ENCODE results near the gene SGO1.

Gene SGO1

DNA sequence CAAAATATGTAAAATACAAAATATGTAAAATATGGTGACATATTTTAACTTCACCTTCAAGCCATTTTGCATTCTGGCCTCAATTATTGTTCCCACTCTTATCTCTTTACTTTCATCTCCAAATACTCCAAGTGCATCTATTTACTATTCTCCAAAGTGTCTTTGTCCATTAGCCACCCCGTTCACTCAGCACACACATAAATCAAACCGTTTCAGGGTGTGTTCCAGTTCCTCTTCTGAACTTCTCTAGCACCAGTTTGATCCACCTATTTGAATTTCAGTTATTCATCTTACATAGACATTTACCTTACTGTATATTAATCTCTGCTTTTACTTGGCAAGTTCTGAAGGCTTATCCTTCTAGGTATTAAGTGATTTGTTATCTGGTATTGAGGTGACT lies 45.1 kb downstream of the SGO1 start:
- no peak overlapping the region for H3K4me3 Mint-ChIP-seq
- H3K27ac Mint-ChIP-seq, result peak overlapping the region; percentile 6
- DNase-seq (ENCODE audit: low spot score in 2 of 2) (no peak), ATAC-seq (no peak)
- H3K36me3 Mint-ChIP-seq, result peaks cover 99% of the 10 kb centered on the region
- H3K9me3 Mint-ChIP-seq, result no peaks in the 10 kb centered on the region
- peaks cover under 1% of the 10 kb centered on the region for H3K4me1 Mint-ChIP-seq

DNA sequence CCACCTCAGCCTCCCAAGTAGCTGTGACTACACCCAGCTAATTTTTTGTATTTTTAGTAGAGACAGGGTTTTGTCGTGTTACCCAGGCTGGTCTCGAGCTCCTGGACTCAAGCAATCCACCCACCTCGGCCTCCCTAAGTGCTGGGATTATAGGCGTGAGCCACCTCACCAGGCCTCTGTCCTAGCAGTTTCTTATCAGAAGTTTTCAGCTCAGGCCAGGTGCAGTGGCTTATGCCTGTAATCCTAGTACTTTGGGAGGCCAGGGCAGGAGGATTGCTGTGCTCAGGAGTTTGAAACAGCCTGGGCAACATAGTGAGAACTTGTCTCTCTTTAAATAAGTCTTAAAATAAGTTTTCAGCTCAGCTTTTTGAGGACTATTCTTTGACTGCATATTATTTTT lies 48.4 kb downstream of the SGO1 start:
- no peak for ATAC-seq
- no peaks in the 10 kb centered on the region for H3K9me3 Mint-ChIP-seq
- no peak overlapping the region for H3K27ac Mint-ChIP-seq
- no peak for DNase-seq (ENCODE audit: low spot score in 2 of 2)
- peaks cover 100% of the 10 kb centered on the region for H3K36me3 Mint-ChIP-seq
- H3K4me3 Mint-ChIP-seq, result no peak overlapping the region
- peaks cover 6% of the 10 kb centered on the region for H3K4me1 Mint-ChIP-seq

DNA sequence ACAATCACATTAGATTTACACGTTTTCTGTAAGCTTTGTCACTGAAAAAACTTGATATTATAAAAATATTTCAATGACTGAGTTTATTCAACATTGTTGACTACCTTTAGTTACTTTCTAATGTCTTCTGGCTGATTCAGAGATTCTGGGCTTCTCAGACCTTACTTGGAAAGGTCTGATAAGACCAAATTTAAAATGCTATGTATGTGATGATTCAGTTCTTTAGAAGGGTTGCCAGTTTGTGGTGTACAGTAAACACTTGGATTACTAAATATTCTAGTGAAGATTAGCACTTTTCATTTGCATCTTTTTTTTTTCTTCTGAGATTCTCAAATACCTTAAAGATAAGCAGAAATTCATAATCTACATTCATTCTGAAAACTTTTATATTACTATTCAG lies 49.8 kb downstream of the SGO1 start:
- ATAC-seq (peak; percentile 53), DNase-seq (ENCODE audit: low spot score in 2 of 2) (no peak)
- no peak overlapping the region for H3K4me3 Mint-ChIP-seq
- peaks cover 100% of the 10 kb centered on the region for H3K36me3 Mint-ChIP-seq
- H3K4me1 Mint-ChIP-seq, result peaks cover 6% of the 10 kb centered on the region
- H3K9me3 Mint-ChIP-seq, result no peaks in the 10 kb centered on the region
- H3K27ac Mint-ChIP-seq, result peak overlapping the region; percentile 55

DNA sequence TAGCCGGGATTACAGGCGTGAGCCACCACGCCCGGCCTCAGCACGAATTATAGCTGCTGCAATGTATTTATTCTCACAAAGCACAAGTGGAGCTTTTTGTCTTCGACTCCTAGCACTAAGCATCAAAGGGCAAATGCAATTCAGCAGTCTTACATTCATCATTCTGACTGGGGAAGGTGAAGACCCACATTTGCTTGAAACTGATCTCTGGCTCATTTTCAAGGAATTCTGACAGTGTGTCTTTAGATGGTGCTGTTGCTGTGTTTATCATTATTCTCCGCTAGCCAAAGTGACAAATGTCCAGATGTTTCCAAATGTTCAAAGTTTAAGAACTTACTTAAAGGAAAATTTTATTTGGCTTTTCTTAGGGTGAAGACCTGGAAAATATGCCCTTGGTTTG lies 55.9 kb downstream of the SGO1 start:
- DNase-seq (ENCODE audit: low spot score in 2 of 2) (no peak), ATAC-seq (no peak)
- H3K27ac Mint-ChIP-seq, result peak overlapping the region; percentile 71
- peaks cover 8% of the 10 kb centered on the region for H3K4me1 Mint-ChIP-seq
- H3K36me3 Mint-ChIP-seq, result peaks cover 100% of the 10 kb centered on the region
- no peaks in the 10 kb centered on the region for H3K9me3 Mint-ChIP-seq
- H3K4me3 Mint-ChIP-seq, result no peak overlapping the region

DNA sequence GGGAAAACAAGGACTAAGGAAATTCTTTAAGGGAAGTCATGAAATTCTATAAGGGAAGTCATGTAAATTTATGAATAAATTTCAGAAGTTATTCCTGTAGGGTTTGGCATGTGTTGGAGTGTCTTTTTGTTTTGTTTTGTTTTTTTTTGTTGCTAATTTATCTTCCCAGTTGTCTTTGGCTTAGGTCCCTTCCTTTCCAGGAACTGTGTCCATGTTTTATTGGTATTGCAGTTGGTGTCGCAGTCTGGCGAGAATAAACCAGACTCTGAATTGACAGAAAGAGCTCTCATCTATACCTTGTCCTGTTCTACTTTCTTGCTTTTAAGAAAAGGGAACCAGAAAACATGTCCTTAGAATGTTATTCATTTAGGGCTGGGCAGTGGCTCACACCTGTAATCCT lies 57.6 kb downstream of the SGO1 start:
- H3K36me3 Mint-ChIP-seq, result peaks cover 100% of the 10 kb centered on the region
- H3K4me1 Mint-ChIP-seq, result peaks cover 8% of the 10 kb centered on the region
- DNase-seq (ENCODE audit: low spot score in 2 of 2) (no peak), ATAC-seq (no peak)
- peak overlapping the region; percentile 58 for H3K27ac Mint-ChIP-seq
- H3K9me3 Mint-ChIP-seq, result no peaks in the 10 kb centered on the region
- no peak overlapping the region for H3K4me3 Mint-ChIP-seq

DNA sequence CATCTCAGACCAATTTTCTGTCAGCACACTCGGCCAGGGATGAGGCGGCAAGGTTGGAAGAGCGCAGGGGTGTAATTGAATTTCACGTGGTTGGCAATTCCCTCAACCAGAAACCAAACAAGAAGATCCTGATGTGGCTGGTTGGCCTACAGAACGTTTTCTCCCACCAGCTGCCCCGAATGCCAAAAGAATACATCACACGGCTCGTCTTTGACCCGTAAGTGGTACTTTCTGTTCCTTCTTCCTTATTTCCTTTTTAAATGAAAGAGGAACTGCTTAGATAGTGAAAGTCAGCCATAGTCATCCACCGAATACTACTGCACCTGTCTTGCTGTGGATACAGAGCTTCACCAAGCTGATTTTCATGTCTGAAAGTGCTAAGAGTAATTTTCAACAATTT lies 60.1 kb downstream of the SGO1 start:
- H3K9me3 Mint-ChIP-seq, result no peaks in the 10 kb centered on the region
- peak overlapping the region; percentile 41 for H3K27ac Mint-ChIP-seq
- ATAC-seq, result no peak
- H3K36me3 Mint-ChIP-seq, result peaks cover 100% of the 10 kb centered on the region
- peaks cover 8% of the 10 kb centered on the region for H3K4me1 Mint-ChIP-seq
- DNase-seq (ENCODE audit: low spot score in 2 of 2), result no peak
- H3K4me3 Mint-ChIP-seq, result no peak overlapping the region

DNA sequence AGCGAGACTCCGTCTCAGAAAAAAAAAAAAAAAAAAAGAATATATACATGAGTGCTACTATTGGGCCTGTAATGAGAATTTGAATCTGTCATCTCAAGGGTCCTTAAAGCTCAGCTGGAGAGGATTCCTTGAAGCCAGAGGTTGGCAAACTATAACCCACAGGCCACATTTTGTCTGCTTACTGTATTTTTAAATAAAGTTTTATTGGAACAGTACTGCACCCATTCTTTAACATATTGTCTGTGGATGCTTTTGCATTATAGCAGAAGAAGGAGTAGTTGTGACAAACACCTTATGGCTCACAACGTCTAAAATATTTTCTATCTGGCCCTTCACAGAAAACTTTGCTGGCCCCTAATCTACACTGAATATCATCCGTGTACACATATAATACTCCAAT lies 60.7 kb downstream of the SGO1 start:
- Mint-ChIP-seq H3K27ac (peak overlapping the region; percentile 41), H3K9me3 (no peaks in the 10 kb centered on the region), H3K36me3 (peaks cover 100% of the 10 kb centered on the region), H3K4me1 (peaks cover 2% of the 10 kb centered on the region), H3K4me3 (no peak overlapping the region)
- no peak for ATAC-seq
- DNase-seq (ENCODE audit: low spot score in 2 of 2), result no peak

DNA sequence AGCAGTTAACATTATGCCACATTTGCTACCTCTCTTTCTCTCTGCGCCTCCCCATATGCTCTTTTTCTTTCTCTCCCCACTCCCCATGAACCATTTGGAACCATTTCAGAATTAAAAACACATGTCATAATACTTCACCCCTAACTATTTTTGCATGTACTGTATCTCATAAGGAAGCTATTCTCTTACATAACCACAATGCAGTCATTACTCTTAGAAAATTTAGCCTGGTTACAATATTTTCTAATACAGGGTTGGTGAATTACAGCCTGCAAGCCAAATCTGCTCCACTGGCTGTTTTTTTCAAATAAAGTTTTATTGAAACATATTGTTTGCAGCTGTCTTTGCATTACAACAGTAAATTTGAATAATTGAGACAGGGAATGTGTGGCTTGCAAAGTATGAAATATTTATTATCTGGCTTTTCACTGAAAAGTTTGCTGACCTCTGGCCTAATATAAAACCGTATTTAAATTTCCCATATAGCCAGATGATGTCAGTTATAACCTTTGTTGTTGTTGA lies 62.8 kb downstream of the SGO1 start:
- Mint-ChIP-seq H3K36me3 (peaks cover 100% of the 10 kb centered on the region), H3K27ac (peak overlapping the region; percentile 81), H3K9me3 (no peaks in the 10 kb centered on the region), H3K4me3 (no peak overlapping the region), H3K4me1 (no peaks in the 10 kb centered on the region)
- no peak for ATAC-seq
- no peak for DNase-seq (ENCODE audit: low spot score in 2 of 2)

DNA sequence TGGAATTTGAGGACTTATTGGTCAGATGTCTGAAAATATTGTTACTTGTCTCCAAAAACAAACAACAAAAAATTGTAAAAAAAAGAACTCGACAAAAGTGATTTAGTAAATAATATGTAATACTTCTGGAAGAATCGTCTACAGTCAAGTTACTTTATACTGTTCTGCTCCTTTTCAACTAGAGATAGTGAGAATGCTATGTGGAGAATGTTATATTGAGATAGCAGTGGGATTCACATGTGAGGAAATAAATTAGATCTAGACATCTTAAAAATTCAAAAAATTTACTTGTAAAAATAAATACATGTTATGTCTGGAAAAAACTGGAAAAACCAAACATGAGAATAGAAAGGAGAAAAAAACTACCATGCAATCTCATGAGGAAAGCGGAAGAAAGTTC lies 64.9 kb downstream of the SGO1 start:
- Mint-ChIP-seq H3K9me3 (no peaks in the 10 kb centered on the region), H3K27ac (no peak overlapping the region), H3K4me1 (no peaks in the 10 kb centered on the region), H3K4me3 (no peak overlapping the region), H3K36me3 (peaks cover 99% of the 10 kb centered on the region)
- ATAC-seq (no peak), DNase-seq (ENCODE audit: low spot score in 2 of 2) (no peak)

Measured in stimulated activated effector memory CD8-positive, alpha-beta T cell treated with anti-CD3 and anti-CD28 coated beads, Interleukin-12 subunit alpha, Interleukin-12 subunit beta, amount 100 ng/mL, for 72 hours (primary cell).